SK-N-MC (cell line): Measurements from ENCODE around the gene ASH1L.

ENCODE experiments used
- EZH2 ChIP-seq: fragments of 200-600 bp; sonication (generic); IDR thresholded peaks from one replicate; pipeline ENCODE4 v1.6.1; 2017; ENCODE audit warnings: antibody characterized with exemption
- POLR2AphosphoS5 ChIP-seq: IDR thresholded peaks from 2 replicates; pipeline ENCODE4 v1.6.1; 2012; ENCODE audit warnings: mild to moderate bottlenecking, low read depth, low read length, borderline replicate concordance

DNA sequence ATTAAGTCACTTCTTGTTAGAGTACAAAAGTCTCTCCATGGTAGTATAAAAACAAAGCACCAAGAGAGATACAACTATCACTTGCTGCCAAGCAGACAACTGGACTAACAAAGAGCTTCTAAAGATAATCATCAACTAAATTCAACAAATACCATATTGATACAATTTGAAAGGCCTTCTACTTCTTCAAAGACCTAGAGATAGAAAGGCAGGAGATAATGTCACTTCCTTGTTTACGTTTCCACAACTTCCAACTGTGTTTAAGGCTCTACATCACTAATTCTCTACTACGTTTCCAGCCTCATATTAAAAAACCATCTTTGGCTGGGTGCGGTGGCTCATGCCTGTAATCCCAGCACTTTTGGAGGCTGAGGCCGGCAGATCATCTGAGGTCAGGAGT is 104.5 kb downstream of the ASH1L start:
- TF ChIP-seq POLR2AphosphoS5 (no peak), EZH2 (no peak)
